Activated CD8-positive, alpha-beta memory T cell treated with anti-CD3 and anti-CD28 coated beads for 24 hours (primary cell): ENCODE measurements around the gene TMEM204.

Experiments
- DNase-seq: peaks from one replicate; pipeline ENCODE4 v3.0.0-alpha.2; 2020

TMEM204 gene

GRCh38 chr16:1500465-1501150, 32.9 kb upstream of the TMEM204 start:
- DNase-seq = no peak

GRCh38 chr16:1501630-1502029, 31.8 kb upstream of the TMEM204 start:
- no peak for DNase-seq

GRCh38 chr16:1502092-1503004, 31.1 kb upstream of the TMEM204 start:
- no peak for DNase-seq

- no peak for DNase-seq
Observed at GRCh38 chr16:1503110-1503955, 30.1 kb upstream of the TMEM204 start.

- no peak for DNase-seq
Observed at GRCh38 chr16:1505073-1505844, 28.2 kb upstream of the TMEM204 start.

GRCh38 chr16:1505912-1506311, 27.6 kb upstream of the TMEM204 start:
- DNase-seq = no peak

GRCh38 chr16:1506494-1507213, 26.8 kb upstream of the TMEM204 start:
- DNase-seq = no peak

GRCh38 chr16:1508494-1509187, 24.8 kb upstream of the TMEM204 start:
- DNase-seq = no peak

- no peak for DNase-seq
Observed at GRCh38 chr16:1509307-1510221, 23.9 kb upstream of the TMEM204 start.

- no peak for DNase-seq
Observed at GRCh38 chr16:1510272-1510671, 23.2 kb upstream of the TMEM204 start.

- no peak for DNase-seq
Observed at GRCh38 chr16:1510941-1511351, 22.5 kb upstream of the TMEM204 start.

- no peak for DNase-seq
Observed at GRCh38 chr16:1511662-1512569, 21.6 kb upstream of the TMEM204 start.

GRCh38 chr16:1512774-1513173, 20.7 kb upstream of the TMEM204 start:
- no peak for DNase-seq

- DNase-seq = no peak
Observed at GRCh38 chr16:1514507-1514906, 19.0 kb upstream of the TMEM204 start.

- no peak for DNase-seq
Observed at GRCh38 chr16:1518626-1519135, 14.8 kb upstream of the TMEM204 start.

GRCh38 chr16:1519831-1520230, 13.6 kb upstream of the TMEM204 start:
- DNase-seq = no peak

GRCh38 chr16:1520461-1520860, 13.0 kb upstream of the TMEM204 start:
- DNase-seq = no peak

- no peak for DNase-seq
Observed at GRCh38 chr16:1523581-1524245, 9.8 kb upstream of the TMEM204 start.
